ENCODE measurements around the gene CFAP97D1.
"Not testable (repeated sequence)": the region's sequence is repeated elsewhere in the genome, so short reads cannot be mapped to it uniquely, and the experiment has no call there.

The CFAP97D1 gene

GRCh38 chr17:43798024-43798423, 17.8 kb downstream of the CFAP97D1 start:
- DNase-seq (ENCODE audit: low read depth in 3 of 3) = not testable (repeated sequence)

DNA sequence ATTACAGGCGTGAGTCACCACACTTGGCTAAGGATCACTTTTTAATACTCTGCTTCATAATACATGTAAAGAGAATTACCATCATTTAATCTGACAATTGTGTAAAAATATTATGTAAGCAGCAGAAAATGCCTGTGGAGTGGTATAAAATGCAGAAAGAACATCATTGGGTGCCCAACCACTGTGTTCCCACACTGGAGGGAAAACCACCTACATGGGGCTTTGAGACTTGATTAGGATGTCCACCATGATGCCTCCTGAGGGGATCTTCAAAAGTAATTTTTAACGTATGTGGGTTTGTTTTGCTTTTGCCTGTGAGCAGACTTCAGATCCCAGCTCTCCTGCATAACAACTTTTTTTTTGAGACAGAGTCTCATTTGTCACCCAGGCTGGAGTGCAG, 18.8 kb downstream of the CFAP97D1 start:
- DNase-seq (ENCODE audit: low read depth in 3 of 3) = no peak

GRCh38 chr17:43800736-43801135, 20.5 kb downstream of the CFAP97D1 start:
- no peak for DNase-seq (ENCODE audit: low read depth in 3 of 3)

- DNase-seq (ENCODE audit: low read depth in 3 of 3) = no peak
Observed at GRCh38 chr17:43801844-43802243, 21.6 kb downstream of the CFAP97D1 start.

DNA sequence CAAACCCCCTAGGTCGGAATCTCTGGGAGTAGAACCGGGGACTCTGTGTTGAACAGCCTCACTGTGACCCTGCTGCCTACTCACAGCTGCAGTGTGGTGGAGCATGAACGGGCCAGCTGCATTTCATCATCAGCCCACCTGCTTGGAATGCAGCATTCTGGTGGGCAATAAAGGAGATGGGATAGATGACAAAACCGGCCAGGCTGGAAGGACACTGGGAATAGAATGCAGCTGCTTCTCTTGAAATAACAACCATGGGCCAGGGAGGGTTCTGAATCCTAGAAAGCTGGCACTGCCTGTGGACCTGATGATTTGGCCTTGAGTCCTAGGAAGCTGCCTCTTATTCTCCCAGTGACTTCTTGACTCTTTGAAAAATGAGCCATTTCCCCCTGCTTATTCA, 23.5 kb downstream of the CFAP97D1 start:
- no peak for DNase-seq (ENCODE audit: low read depth in 3 of 3)

DNA sequence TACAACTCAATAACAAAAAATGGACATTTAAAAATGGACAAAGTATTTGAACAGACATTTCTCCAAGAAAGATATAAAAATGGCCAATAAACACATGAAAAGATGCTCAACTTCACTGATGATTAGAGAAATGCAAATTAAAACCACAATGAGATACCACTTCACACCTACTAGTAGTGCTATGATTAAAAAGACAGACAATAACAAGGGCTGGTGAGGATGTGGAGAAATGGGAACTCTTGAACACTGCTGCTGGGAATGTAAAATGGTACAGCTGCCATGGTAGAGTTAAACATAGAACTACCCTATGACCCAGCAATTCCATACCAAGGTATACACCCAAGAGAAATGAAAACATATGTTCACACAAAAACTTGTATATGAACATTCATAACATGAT, 24.9 kb downstream of the CFAP97D1 start:
- DNase-seq (ENCODE audit: low read depth in 3 of 3) = no peak

DNA sequence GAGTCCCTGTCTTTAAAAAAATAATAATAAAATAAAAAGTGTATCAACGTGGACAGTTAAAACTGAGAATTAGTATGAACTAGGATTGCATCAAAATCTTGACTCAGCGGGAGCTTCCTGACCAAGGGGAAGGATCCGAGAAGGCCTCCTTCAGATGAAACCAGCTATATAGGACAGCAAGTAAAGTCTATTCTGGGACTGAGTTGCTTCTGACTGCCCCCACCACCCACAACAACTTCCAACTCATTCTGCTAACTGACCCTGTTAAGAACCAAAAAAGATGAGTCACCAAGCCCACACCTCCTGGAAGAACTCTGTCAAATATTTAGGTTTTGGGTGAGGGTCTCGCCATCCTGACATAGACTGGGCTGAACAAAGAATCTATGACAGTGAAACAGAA, 27.8 kb downstream of the CFAP97D1 start:
- DNase-seq (ENCODE audit: low read depth in 3 of 3) = no peak

GRCh38 chr17:43809121-43809520, 28.9 kb downstream of the CFAP97D1 start:
- DNase-seq (ENCODE audit: low read depth in 3 of 3) = no peak

GRCh38 chr17:43810226-43810715, 30.0 kb downstream of the CFAP97D1 start:
- DNase-seq (ENCODE audit: low read depth in 3 of 3) = no peak

DNA sequence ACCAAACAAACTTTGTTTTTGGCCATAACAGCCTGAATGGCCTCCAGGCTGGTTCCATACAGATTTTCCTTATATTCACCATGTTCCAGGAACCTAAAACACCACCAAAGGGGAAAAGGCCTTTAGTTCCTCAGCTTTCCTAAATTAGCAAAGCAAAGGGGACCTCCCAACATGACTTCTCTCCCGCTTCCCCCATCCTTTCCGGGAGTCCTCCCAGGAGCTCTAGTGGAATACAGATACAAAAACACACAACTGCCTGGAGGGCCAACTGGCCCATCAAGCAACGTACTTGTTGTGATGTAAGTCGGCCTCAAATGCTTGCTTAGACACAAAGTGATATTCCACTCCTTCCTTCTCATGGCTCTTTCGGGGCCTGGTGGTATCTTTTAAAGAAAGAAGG, 30.6 kb downstream of the CFAP97D1 start:
- no peak for DNase-seq (ENCODE audit: low read depth in 3 of 3)

GRCh38 chr17:43812396-43813265, 32.4 kb downstream of the CFAP97D1 start:
- DNase-seq (ENCODE audit: low read depth in 3 of 3) = no peak

- DNase-seq (ENCODE audit: low read depth in 3 of 3) = no peak
Observed at GRCh38 chr17:43813386-43813785, 33.2 kb downstream of the CFAP97D1 start.

DNA sequence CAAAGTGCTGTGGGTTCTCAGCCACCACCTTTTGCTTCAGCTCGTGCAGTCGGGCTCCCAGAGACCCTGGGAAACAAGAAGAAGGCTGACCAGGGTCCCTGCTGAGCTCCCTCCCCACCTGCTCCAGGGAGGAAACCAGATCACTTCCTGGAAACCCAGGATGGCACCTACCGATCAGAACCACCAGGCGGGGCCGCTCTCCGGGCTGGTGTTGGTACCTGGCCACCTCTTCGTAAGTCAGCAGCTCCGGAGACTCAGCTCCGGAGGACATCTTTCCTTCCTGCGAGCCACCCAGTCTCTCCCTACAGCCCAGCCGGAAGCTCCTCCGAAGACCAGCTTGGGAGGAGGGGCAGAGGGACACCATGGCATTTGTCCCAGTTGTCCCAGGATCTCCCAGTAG, 33.8 kb downstream of the CFAP97D1 start:
- no peak for DNase-seq (ENCODE audit: low read depth in 3 of 3)

GRCh38 chr17:43814714-43815113, 34.5 kb downstream of the CFAP97D1 start:
- no peak for DNase-seq (ENCODE audit: low read depth in 3 of 3)

GRCh38 chr17:43816336-43817320, 36.4 kb downstream of the CFAP97D1 start:
- DNase-seq (ENCODE audit: low read depth in 3 of 3) = no peak

- DNase-seq (ENCODE audit: low read depth in 3 of 3) = no peak
Observed at GRCh38 chr17:43817826-43818225, 37.6 kb downstream of the CFAP97D1 start.

DNA sequence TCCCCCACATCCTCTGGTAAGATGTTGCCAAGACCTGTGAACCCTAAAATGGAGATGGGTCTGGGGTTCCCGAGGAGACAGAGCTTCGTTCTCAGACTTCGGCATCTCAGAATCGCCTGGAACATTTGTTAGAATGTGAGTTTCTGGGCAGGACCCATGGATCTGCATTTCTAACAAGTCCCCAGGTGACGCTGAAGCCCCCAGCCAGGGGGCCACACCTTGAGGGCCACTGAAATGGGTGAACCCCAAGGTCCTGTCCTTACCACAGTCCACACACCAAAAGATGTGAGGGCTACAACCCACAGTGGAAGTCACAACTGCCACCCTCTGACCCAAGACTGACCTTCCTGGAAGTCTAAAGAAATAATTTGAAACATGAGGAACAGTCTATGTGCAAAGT, 38.7 kb downstream of the CFAP97D1 start:
- DNase-seq (ENCODE audit: low read depth in 3 of 3) = no peak

DNA sequence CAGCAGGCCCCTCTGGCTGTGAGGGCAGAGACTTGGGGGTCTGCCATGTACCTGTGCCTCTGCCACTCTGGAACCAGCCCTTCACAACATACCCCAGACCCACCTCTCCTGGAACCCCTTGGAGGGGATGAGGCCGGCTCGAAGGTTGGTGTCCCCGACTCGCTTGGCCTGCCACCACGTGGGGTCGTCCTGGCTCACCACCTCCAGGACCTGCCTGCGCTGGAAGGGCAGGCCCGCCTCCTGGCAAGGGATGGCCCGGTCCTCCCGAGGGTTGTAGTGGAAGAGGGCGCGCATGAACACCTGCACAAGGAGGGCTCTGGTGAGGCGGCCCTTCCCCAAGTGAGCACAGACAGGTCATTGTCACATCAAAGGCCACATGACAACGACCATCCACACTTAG, 40.5 kb downstream of the CFAP97D1 start:
- no peak for DNase-seq (ENCODE audit: low read depth in 3 of 3)

DNA sequence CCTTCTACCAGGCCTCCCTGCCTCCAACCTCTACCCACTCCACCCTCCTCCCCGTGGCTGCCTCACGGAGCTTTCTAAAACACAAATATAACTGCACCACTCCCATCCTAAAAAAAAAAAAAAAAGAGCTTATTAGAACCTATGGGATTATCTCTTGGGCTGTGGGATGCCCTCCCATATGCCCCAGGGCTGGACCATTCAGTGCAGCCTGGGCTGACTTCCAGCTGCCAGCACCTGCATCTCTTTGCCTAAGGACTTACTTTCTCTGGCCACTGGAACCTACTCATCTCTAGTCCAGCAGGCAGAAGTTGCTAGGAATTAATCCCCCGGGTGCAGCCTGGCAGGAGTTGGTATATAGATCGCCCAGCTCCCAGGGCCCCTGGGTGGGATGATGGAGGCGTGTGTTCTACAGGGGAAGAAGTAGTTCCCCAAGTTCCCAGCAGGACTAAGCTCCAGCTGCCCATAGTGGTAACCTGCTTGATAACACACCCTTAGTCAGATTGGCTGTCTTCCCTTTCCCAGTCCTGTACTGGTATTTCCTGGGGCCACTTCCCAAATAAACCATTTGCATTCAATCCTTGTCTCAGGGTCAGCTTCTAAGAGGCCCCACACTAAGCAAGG, 42.4 kb downstream of the CFAP97D1 start:
- no peak for DNase-seq (ENCODE audit: low read depth in 3 of 3)

DNA sequence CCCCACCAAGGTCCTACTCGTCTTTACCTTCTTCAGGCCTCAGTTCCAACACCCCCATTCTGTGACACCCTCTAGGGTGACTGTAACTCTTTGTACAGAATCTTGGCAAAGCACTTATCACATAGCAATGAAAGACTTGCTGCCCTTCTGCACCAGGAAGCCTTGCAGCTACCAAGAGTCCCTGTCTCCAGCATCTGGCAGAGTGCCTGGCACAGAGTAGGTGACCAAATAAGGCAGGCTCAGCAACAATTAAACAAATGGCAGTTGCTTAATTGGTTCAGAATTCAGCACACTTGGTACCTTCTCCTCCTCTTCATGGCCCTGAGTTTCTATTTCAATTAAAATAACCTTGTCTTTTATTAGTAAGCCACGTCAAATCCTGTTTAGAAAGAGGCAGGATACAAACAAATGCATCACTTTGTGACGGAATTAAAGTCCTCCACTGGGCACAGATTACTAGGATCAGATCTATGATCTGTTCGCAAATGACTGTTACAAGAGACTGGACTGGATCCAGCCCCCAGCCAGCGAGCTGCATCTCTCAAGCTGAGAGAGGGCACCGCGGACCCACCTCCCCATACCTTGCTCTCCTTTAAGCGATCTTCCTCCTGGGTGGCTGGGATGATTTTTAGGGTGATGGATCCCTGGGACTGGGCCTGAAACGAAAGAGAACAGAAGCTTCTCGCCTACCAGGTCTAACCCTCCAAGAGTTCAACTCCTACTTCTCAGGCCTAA, 43.3 kb downstream of the CFAP97D1 start:
- no peak for DNase-seq (ENCODE audit: low read depth in 3 of 3)

- no peak for DNase-seq (ENCODE audit: low read depth in 3 of 3)
Observed at GRCh38 chr17:43825567-43825966, 45.3 kb downstream of the CFAP97D1 start.
